ENCODE measurements around the gene CAMK2A.
"Not testable (repeated sequence)": the region's sequence is repeated elsewhere in the genome, so short reads cannot be mapped to it uniquely, and the experiment has no call there.

Gene CAMK2A

GRCh38 chr5:150234576-150235499, 54.7 kb downstream of the CAMK2A start:
- peak; percentile 10 for DNase-seq

GRCh38 chr5:150233706-150234105, 55.9 kb downstream of the CAMK2A start:
- not testable (repeated sequence) for DNase-seq

- no peak for DNase-seq
Observed at GRCh38 chr5:150230842-150231241, 58.7 kb downstream of the CAMK2A start.

- no peak for DNase-seq
Observed at GRCh38 chr5:150229571-150229970, 60.0 kb downstream of the CAMK2A start.

- no peak for DNase-seq
Observed at GRCh38 chr5:150227606-150228273, 61.8 kb downstream of the CAMK2A start.

GRCh38 chr5:150227036-150227435, 62.5 kb downstream of the CAMK2A start:
- DNase-seq, result no peak

GRCh38 chr5:150224483-150225027, 65.0 kb downstream of the CAMK2A start:
- DNase-seq, result no peak

- no peak for DNase-seq
Observed at GRCh38 chr5:150223474-150223873, 66.1 kb downstream of the CAMK2A start.

- DNase-seq, result no peak
Observed at GRCh38 chr5:150222906-150223305, 66.7 kb downstream of the CAMK2A start.

- DNase-seq, result no peak
Observed at GRCh38 chr5:150221471-150221870, 68.1 kb downstream of the CAMK2A start.

GRCh38 chr5:150219861-150220260, 69.7 kb downstream of the CAMK2A start:
- DNase-seq, result no peak

GRCh38 chr5:150219142-150219541, 70.4 kb downstream of the CAMK2A start:
- no peak for DNase-seq

- DNase-seq, result no peak
Observed at GRCh38 chr5:150218693-150219035, 70.9 kb downstream of the CAMK2A start.

GRCh38 chr5:150217873-150218692, 71.5 kb downstream of the CAMK2A start:
- DNase-seq, result peak; percentile 84

GRCh38 chr5:150217038-150217437, 72.5 kb downstream of the CAMK2A start:
- no peak for DNase-seq

- no peak for DNase-seq
Observed at GRCh38 chr5:150215979-150216944, 73.3 kb downstream of the CAMK2A start.

- no peak for DNase-seq
Observed at GRCh38 chr5:150214289-150214688, 75.3 kb downstream of the CAMK2A start.

- no peak for DNase-seq
Observed at GRCh38 chr5:150213530-150213929, 76.0 kb downstream of the CAMK2A start.

GRCh38 chr5:150211156-150212030, 78.2 kb downstream of the CAMK2A start:
- no peak for DNase-seq

- DNase-seq, result no peak
Observed at GRCh38 chr5:150210644-150211043, 78.9 kb downstream of the CAMK2A start.

Data from midbrain (tissue), 1 donor.